CD4-positive, alpha-beta T cell treated with Interleukin-1 beta for 1 hour (primary cell): ENCODE measurements around the gene EDEM2.
A peak's percentile ranks its signal among the peaks of the same experiment; 100 is the strongest.
"Not testable (repeated sequence)": the region's sequence is repeated elsewhere in the genome, so short reads cannot be mapped to it uniquely, and the experiment has no call there.

Experiments used
- DNase-seq, 2 donors: peaks; one replicate each; pipeline ENCODE4 v3.0.0-alpha.2; 2020 to 2022

Gene EDEM2

GRCh38 chr20:35146920-35147574 is at the start of gene EDEM2:
Gene EDEM2 (minus strand): TSS chr20:35147336. CDS start chr20:35147258, 78 bp downstream.
- peak; percentile 95 for DNase-seq

DNA sequence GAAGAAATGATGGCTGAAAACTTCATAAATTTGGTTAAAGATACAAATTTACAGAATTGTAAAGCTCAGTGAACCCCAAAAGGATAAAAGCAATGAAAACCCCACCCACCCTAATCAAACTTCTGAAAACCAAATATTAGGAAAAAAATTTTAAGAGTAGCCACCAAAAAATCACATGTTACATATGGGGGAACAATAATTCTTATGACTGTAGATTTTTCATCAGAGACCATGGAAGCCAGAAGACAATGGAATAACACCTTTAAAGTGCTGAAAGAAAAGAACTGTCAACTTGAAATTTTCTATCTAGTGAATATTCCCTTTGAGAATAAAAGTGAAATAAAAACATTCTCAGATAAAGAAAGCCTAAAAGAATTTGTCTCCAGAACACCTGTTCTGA is 49.2 kb upstream of the EDEM2 start:
- no peak for DNase-seq

DNA sequence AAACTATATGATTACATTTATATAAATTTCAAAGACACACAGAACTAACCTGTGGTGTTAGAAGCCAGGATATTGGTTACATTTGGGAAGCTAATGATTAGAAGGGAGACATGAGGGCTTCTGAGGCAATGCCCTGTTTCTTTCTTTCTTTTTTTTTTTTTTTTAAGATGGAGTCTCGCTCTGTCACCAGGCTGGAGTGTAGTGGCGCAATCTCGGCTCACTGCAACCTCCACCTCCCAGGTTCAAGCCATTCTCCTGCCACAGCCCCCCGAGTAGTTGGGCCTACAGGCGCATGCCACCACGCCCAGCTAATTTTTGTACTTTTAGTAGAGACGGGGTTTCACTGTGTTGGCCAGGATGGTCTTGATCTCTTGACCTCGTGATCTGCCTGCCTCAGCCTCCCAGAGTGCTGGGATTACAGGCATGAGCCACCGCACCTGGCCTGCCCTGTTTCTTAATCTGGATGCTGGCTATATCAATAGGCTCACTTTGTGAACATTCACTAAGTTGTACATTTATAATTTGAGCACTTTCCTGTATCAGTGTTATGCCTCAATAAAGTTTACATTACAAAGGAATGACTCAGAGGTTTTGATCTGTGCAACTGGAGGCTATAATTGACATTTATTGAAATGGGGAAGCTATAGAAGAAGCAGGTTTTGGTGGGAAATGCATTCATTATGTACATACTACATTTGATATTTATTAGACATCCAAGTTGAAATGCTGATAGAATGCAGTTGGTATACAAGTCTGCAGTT is 46.1 kb upstream of the EDEM2 start:
- not testable (repeated sequence) for DNase-seq

DNA sequence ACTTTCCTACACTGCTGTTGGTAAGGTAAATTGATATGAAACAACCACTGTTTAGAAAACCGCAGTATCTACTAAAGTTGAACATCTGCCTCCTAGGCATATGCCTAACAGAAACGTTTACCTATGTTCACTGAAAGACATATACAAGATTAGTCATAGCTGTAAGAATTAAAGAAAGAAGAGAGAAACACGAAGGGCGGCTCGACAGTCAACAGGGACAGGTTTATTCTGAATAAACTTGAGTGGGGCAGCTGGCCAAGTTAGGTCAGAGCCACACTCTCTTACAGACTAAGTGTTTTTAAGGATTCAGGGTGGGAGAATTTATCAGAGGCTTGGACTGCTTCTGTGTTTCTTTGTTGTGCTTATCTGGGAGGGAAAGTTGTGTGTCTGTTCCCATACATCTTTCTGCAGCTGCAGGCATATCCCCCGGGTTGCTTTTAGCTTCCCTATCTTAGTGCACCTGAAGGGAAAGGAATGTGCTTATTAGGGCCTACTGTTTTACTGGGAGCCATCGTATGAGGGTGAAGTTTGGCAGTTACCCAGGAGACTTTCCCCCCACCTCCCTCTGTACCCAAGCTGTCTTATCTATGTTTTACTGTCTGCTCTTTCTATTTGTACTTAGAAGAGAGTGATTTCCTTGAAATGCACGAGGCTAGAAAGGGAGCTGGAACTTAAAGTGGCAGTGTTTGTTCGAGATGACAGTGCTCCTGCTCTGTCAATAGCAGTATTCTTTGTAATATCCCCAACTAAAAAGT is 45.2 kb upstream of the EDEM2 start:
- no peak for DNase-seq

GRCh38 chr20:35191419-35192117 is 44.4 kb upstream of the EDEM2 start:
- DNase-seq: no peak

DNA sequence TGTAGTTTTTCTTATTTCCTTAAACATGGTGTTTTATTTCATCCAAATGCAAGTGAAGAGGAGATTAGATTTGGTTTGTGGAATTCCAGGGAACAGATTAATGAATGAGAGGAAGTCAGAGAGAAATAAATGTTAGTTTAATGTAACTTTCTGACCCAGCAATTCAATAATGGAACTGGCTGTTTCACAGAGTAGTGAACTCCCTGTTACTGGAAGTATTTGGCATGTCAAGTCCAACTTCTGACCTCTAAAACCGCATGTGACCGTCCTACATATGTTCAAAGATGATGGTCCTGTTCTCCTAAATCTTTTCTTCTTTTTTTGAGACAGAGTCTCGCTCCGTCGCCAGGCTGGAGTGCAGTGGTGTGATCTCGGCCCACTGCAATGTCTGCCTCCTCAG is 43.4 kb upstream of the EDEM2 start:
- no peak for DNase-seq

- not testable (repeated sequence) for DNase-seq
Observed at GRCh38 chr20:35189223-35189622, 42.1 kb upstream of the EDEM2 start.

GRCh38 chr20:35187584-35188190 is 40.6 kb upstream of the EDEM2 start:
- DNase-seq: no peak

- DNase-seq: not testable (repeated sequence)
Observed at GRCh38 chr20:35186691-35187289, 39.7 kb upstream of the EDEM2 start.

DNA sequence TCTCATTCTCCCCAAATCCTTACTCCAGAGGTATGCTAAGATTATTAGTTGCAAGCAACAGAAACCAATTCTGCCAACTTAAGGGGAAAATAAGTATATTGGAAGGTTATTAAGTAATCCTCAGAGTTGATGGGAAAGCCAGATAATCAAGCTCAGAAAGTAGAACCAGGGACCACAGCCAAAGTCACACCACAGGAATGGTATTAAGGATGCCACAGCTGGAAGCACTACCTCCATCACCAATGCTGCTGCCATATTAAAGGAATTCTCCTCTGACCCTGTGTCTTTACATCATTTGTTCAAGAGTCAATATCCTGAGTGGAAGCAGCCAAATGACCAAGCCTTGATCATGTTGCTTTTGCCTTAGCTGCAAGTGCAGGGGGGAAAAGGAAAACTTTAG is 34.6 kb upstream of the EDEM2 start:
- no peak for DNase-seq

DNA sequence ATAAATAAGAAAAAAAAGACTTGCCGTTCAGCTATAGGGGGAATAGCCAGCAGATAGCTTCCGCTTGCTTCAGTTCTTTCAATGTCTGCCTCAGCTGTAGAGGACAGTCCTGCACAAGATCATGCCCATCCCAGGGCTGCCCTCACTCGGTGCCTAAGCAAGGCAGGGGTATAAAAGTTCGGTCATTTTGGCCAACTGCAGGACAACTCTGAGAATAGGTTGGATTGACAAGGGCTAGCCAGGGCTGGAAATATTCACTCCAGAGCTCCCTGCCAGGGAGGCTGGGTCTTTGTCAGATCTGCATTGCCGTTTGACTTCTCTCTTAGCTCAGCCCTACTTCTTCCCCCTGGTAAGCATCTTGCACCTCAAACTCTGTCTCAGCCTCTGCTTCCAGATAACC is 33.1 kb upstream of the EDEM2 start:
- no peak for DNase-seq

DNA sequence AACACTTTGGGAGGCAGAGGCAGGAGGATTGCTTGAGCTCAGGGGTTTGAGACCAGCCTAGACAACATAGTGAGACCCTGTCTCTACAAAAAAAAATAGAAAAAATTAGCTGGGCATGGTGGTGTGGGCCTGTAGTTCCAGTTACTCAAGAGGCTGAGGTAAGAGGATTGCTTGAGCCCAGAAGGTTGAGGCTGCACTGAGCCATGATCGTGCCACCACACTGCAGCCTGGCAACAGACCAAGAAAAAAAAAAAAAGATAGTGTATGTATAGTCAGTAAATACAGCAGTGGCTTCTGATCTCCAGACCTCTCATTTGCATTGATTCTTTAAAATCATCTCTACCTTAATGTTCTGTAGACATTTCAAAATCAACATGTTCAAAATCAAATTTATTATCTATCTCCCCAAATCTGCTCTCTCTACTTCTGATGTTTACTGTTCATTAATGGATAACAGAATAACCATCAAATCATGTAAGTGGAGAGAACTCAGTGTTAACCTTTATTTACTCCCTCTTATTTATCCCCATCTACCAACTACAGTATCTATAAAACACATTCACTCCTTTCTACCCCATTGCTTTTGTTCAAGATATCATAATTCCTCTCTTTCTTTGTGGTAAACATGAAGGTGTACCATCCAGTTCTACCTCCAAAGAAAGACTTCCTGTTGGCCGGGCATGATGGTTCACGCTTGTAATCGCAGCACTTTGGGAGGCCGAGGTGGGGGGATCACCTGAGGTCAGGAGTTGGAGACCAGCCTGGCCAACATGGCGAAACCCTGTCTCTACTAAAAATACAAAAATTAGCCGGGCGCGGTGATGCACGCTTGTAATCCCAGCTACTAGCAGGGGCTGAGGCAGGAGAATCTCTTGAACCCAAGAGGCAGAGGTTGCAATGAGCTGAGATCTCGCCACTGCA is 32.4 kb upstream of the EDEM2 start:
- no peak for DNase-seq

DNA sequence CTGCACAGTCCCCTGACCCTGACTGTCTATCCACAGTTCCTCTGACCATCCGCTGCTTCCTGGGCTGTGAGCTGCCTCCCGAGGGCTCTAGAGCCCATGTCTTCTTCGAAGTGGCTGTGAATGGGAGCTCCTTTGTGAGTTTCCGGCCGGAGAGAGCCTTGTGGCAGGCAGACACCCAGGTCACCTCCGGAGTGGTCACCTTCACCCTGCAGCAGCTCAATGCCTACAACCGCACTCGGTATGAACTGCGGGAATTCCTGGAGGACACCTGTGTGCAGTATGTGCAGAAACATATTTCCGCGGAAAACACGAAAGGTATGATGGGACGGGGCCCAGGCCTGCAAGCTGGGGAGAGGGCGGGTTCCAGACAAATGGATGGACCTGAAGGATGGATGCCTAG is 29.0 kb upstream of the EDEM2 start:
- no peak for DNase-seq

DNA sequence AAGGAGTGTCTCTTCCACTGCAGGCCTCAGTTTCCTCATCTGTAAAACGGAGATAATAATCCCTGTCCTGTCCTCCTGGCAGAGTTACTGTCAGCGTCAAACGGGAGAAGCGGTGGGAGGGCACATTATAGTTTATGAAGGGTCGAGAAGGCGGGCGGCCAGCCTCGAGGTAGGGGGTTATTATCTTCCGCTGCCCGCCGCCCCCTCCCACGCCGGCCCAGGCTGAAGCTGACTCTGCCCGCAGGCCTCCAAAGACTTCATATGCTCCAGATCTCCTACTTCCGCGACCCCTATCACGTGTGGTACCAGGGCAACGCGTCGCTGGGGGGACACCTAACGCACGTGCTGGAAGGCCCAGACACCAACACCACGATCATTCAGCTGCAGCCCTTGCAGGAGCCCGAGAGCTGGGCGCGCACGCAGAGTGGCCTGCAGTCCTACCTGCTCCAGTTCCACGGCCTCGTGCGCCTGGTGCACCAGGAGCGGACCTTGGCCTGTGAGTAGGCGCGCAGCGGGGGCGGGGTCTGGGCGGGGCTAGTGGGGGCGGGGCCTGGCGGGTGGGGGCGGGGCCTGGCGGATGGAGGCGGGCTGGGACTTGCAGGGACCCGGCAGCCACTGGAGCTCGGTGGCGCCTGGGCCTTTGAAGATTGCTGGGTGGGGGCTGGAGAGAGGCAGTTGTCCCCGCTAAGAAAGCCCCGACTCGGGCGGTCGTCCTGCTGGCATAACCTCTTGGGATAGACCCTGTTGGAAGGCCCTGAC is 27.5 kb upstream of the EDEM2 start:
- no peak for DNase-seq

- DNase-seq: no peak
Observed at GRCh38 chr20:35173576-35174192, 26.5 kb upstream of the EDEM2 start.

DNA sequence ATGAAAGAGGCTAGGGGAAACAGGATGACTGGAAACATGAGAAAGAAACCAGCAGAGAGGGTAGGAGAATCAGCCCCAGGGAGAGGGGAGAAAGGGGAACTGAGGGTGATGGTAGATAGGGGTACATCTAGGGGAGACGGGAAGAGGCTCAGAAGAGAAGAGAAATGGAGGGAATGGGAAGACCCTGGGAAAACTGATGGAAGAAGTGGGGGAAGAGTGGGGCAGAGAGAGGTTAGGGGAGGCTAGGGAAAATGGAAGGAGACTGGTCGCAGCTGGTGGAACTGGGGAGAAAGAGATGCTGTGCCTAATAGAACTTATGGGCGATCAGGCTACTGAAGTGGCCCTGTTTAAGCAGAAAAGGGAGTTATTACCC is 25.3 kb upstream of the EDEM2 start:
- DNase-seq: no peak

DNA sequence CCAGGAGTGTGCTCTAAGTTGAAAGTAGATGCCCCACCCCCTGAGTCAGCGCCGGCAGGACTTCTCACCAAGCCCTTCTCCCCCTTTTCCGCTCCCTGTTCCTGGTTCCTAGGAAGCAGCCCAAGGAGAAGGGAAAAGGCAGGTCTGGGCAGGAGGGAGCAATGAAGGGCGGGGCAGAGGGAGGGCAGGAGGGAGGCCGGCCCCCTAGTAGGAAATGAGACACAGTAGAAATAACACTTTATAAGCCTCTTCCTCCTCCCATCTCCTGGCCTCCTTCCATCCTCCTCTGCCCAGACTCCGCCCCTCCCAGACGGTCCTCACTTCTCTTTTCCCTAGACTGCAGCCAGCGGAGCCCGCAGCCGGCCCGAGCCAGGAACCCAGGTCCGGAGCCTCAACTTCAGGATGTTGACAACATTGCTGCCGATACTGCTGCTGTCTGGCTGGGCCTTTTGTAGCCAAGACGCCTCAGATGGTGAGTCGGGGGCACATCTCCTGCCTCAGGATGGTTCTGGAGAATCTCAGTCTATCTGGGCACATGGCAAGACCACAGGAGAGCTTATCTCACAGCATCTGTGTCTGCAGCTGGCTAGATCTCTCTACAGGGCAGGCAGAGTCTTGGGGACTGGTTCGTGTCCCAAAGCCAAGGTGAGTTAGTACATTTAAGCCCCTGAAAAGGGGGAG is 24.8 kb upstream of the EDEM2 start, which contains the start of gene PROCR:
Gene PROCR (plus strand): TSS at position 320 of the 681 bp plus-strand sequence. CDS start 83 bp downstream, at position 403.
- peak; percentile 2 to 40 for DNase-seq

- DNase-seq: no peak
Observed at GRCh38 chr20:35171438-35171752, 24.3 kb upstream of the EDEM2 start.

GRCh38 chr20:35168701-35169409 is 21.7 kb upstream of the EDEM2 start:
- not testable (repeated sequence) for DNase-seq
